Effector CD4-positive, alpha-beta T cell (primary cell): ENCODE measurements around the gene MYG1.
"Not testable (repeated sequence)": the region's sequence is repeated elsewhere in the genome, so short reads cannot be mapped to it uniquely, and the experiment has no call there.

Experiments used
- DNase-seq: peaks from one replicate; pipeline ENCODE4 v3.0.0-alpha.2; 2020

The MYG1 gene

DNA sequence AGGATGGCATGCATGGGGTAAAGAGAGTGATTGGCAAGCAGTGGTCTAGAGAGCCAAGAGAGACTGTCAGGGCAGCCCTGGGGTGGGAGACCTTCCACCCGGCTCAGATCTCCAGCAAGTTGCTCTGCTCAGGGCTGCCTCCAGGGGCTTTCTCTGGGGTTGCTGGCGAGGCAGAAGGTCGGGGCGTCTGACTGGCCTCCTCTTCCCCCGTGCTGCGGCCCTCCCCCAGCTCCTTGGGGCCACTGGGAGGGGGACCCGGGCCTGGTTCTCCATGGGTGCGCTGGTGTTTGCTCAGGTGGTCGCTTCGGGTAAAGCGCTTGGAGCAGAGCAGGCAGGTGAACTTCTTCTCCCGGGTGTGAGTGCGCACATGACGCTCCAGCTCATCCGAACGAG is 28.5 kb downstream of the MYG1 start:
- no peak for DNase-seq

DNA sequence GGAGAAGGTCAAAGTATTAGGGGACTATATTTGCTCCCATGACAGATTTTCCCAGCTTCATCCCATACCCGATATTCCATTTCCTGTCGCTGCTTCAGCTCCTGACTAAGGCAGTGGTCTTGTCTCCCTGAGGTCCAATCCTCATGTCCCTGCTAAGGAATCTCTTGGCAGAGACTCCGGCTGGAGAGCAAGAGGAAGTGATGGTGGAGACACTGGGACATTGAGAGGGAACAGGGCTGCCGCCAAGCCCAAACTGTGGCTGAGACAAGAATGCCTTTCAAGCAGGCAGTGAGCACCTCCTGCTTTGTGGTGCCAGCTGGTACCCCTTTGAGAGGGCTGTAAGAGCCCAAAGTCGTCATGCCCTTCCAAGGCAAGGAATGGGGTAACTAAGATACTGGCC is 31.2 kb downstream of the MYG1 start:
- no peak for DNase-seq

DNA sequence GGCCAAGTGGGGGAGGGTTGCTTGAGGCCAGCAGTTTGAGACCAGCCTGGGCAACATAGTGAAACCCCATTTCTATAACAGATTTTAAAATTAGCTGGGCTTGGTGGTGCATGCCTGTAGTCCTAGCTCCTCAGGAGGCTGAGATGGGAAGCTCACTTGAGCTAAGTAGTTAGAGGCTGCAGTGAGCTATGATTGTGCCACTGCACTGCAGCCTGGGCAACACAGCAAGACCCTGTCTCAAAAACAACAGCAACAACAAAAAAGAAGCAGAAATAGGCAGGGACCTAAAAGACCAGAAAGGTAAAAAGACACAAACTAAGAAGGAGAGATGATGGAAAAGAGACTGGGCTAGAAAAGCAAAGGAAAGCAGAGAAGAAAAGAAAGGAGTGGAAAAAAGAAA is 32.8 kb downstream of the MYG1 start:
- not testable (repeated sequence) for DNase-seq

DNA sequence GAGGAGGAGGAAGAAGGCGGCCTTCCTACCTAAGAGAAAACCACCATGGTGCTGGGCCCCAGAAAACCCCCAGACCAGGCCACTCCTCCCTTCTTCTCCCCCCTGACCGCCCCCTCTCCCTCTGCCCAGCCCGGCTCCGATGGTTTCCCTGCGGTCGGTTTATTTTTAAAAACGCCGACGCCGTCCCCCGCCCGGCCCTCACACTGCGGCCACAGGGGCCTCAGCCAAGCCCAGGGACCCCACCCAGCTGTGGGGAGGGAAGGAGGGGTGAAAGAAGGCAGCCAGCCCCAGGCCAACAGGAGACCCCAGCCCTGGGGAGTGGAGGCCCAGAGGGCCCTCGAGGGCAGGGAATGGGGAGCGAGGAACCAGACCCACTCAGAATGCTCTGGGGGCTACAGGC is 33.2 kb downstream of the MYG1 start:
- no peak for DNase-seq

DNA sequence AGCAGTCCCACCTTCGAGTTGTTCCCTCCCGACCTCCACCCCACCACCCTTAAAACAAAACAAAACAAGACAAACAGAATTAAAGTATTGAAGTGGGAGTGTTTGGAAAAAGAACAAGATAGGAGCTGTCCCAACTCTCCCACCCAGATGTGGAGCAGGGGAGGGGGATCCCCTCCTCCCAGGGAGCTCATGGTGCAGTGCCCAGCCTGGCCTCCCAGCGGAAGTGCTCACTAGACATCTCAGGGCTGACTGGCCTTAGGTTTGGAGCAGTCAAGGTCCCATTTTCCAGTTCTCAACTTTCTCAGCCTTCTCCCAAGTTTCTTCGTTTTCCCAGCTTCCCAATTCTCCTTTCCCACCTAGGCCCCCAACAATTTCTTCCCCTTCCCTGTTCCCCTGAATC is 33.8 kb downstream of the MYG1 start:
- DNase-seq: no peak

DNA sequence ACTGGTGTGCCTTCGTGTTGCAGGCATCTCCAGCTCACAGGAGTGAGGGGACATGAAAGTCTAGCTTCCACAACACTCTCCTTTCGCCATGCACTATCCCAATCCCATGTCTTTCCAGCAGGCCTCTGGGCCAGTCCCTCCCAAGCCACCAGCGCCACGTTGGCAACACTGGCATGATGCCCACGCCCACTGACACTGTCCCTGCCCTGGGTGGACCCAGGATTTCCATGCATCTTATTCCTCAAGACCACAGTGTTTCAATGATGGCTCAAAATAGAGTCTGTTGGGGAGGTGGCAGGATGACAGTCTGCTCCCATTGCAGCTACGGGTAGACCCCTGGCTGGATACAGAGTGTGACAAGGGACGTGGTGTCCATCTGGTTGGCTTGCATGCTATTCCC is 34.4 kb downstream of the MYG1 start:
- no peak for DNase-seq

DNA sequence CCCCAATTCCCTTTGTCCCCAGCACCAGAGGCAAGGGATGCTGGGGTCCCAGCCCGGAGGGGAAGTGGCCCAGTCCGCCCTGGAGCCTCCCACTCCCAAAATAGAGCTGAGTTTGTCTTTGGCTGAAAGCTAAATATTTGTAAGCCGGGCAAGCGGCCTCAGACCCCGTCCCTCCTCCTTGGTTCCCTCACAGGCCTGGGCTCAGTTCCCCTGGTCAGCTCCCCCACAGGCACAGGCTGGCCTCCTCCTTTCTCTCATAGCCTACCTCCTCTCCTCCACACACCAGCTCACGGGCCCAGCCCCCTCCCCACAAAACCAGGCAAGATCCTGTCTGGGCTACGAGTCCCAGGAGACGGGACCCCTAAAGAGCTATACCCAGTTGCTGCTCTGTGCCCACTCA is 35.3 kb downstream of the MYG1 start:
- no peak for DNase-seq

DNA sequence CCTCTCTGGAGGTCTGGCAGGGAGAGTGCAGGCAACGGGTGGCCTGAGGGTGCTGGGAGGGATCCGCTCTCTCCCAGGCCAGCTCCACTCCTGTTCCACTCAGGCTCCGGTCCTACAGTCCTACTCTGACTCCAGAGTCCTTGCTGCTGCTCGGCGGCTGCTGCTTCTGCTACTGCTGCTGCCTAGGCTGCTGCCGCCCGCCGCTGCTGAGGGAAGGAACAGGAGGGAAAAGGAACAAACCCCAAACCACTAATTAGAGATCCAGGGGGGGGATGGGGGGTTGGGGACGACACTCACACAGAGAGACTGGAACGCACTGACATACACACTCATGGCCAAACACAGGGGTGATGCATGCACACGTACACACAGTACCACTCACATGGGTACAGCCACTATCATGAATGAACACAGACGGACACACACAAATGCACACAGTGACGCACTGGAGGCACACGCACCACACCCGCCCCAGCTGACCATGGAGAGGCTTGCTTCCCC is 36.7 kb downstream of the MYG1 start, which contains the start of gene SP7:
TSS of gene SP7 (minus strand) at position 174 of the 501 bp plus-strand sequence. CDS start 708 bp downstream, outside the sequence.
- no peak for DNase-seq

DNA sequence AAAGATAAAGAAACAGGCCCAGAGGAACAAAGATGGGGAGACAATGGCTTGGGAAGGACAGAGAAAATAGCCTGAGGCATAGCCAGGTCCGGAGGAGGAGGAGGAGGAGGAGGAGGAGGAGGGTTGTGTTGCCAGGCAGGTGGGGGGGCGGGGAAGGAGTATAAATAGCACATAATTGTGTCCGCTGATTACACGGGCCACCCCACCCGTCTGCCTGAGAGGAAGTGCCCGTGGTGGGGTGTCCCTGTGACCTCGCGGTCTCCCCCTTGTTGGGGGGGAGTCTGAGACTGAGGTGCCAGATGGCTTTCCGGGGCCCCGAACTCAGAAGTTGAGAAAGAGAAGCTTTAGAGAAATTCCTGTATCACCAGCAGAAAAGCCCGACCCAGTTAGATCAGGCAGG is 38.5 kb downstream of the MYG1 start:
- DNase-seq: no peak

DNA sequence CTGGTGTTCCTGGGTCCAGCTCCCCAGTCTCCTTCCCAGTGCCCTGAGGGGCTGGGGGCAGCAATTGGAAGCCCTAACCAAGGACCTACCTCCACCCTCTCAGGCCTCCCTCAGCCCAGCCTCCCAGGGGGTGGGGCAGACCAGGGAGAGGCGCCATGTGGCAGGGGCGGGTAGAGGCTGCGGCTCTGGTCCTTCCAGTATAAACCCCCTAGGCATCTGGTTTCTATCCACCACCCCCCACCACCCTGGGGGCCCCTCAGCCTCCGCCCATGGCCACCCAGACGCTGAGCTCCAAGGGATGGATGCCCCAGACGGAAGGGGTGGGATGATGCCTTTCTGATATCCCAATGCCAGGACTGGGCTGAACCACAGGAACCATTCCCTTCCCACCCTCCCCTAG is 39.4 kb downstream of the MYG1 start:
- no peak for DNase-seq

DNA sequence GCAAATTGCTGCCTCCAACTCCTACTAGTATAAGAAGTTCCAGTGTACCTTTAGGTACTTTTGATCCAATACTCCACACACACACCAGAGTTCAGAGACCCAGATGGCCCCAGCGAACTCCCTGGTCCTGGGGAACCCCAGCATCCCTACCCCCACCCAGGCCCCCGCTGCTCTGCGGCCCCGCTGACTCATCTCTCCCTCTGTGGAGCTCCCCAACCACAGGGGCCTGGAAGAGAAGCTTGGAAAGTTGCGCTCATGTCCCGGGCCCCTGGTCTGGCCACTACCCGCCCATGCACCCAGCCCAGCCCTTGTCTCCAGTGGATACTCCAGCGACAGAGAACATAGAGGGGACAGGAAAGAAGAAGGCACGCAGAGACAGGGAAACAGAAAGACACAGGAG is 40.9 kb downstream of the MYG1 start:
- no peak for DNase-seq

DNA sequence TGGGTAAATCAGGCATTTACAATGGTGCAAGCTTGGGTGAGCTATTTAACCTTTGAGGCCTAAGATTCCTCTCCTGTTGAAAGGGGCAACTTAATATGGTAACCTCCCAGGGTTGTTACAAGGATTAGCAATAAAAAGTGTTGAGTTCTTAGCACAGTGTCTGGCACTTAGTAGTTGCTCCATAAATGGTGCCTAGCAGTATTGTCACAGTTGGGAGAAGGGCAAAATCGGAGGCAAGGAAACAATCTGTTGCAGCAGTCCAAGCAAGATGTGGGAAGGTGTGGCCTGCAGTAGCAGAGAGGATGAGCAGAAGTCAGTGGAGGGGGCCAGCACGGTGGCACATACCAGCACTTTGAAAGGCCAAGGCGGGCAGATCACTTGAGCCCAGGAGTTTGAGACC is 44.0 kb downstream of the MYG1 start:
- DNase-seq: no peak

DNA sequence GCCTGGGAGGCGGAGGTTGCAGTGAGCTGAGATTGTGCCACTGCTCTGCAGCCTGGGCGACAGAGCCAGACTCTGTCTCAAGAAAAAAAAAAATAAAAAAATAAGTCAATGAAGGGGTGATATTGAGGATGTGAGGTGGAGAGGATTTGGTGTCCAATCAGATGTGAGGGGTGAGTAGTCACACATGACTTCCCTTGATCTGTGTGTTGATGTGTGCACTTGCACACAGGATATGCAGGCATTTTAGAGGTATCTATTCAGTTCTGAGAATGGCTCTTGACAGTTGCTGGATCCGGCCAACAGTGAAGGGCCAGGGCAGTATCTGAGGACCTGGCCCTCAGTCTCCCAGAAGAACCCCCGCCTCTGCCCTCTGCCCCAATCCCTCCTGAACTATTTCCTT is 44.5 kb downstream of the MYG1 start:
- no peak for DNase-seq

DNA sequence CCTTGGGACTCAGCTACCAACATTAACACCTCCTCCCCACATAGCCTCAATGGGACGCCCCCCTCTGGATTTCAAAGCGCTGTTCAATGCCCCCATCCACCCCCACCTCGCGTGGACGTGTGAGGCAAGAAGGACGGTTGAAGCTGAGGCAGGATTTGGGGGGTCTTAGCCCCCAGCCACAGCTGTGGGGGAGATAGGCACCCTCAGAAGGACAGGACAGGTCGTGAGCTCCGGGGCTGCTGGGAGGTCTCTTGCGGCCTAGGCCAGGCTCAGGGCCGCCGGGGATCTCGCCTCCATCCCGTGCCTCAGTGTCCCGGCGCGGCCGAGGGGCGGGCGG is 45.0 kb downstream of the MYG1 start:
- DNase-seq: no peak

DNA sequence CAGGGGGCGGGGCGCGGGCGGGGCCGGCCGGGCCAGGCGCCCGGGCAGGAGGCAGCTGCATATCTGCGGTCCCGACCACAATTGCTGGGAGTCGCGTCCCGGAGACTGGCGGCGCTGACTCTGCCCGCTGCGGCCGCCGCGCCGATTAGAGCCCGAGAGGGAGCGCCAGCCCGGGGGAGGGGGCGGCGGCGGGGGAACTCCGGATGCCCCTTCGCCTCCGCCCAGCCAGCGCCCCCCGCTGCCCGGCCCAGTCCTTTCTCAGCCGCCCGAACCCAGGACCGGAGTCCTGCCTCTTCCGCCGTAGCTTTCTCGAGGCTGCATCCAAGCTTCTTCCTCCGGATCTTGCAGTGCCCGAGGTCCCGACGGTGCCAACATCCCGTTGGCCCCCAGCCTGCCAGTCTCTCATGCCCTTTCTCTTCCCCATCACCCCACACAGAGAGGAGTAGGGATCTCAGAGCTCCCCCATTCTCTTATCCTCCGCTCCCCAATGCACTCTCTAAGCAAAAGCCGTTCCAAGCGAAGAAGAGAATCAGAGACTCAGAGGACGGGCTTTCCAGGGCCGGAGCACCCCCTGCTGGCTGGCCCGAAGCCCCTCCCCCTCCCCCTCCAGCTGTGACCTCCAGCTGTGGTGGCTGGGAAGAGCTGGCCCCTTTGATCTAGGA is 45.5 kb downstream of the MYG1 start:
- DNase-seq: peak; percentile 56

DNA sequence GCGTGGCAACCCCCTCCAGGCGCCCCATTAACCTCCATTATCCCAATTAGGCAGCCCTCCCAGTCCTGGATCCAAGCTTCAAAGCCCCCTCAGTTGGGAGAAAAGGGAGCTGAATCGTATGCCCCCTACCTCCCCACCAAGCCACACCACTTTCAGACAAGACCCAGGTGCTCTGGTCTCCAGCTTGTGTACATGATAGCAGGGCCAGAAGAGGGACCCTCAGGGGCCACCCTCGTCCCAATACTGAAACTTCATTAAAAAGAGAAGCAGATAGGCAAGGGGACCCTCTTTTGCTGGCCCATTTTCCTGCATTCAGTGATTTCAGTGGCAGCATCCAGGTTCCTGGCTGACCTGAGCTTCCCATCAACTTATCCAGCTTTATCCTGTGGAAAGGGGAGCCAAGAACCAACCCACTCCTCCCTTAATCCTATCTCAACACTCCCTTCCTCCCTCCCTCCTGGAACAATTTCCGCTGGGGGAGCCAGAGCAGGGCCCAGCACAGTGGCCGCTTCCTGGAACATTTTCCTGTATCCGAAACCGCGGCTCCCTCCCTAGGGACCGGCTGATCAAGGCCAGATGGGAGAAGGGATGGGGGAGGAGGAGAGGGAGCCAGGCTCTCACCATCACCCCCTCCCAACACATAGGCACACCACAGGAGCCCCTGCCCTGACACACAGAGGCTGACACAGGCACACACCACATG is 46.1 kb downstream of the MYG1 start:
- no peak for DNase-seq

DNA sequence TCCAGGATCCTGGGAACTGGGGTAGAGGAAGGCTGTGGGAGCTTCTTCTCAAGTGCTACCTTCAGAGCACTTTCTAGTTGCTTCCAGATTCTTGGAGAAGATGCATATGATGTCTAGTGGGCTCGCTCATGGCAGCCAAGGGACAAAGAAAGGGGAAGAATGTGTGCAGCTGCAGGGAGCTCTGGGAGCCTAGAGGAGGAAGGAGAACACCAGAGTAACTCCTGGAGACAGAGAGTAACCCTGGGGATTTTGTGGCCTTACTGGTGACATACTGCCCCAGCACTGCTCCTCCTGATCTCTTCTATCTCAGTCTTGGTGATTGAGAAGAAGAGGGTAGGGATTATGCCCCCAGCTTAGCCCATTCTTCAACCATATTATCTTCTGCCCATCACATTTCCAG is 47.0 kb downstream of the MYG1 start:
- DNase-seq: no peak

DNA sequence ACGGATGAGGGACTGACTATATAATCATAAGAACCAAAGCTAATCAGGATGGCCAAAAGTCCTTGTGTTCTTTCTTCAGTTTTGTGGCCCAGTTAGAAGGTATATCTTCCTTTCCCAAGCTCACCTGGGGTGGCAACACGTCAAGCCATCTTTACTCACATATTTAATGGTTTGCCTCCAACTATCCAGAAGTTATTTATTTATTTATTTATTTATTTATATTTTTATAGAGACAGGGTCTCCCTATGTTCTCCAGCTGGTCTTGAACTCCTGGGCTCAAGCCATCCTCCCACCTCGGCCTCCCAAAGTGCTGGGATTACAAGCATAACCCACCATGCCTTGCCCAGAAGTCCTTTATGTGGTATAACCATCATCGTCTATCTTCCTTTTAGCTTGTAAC is 48.4 kb downstream of the MYG1 start:
- DNase-seq: no peak

DNA sequence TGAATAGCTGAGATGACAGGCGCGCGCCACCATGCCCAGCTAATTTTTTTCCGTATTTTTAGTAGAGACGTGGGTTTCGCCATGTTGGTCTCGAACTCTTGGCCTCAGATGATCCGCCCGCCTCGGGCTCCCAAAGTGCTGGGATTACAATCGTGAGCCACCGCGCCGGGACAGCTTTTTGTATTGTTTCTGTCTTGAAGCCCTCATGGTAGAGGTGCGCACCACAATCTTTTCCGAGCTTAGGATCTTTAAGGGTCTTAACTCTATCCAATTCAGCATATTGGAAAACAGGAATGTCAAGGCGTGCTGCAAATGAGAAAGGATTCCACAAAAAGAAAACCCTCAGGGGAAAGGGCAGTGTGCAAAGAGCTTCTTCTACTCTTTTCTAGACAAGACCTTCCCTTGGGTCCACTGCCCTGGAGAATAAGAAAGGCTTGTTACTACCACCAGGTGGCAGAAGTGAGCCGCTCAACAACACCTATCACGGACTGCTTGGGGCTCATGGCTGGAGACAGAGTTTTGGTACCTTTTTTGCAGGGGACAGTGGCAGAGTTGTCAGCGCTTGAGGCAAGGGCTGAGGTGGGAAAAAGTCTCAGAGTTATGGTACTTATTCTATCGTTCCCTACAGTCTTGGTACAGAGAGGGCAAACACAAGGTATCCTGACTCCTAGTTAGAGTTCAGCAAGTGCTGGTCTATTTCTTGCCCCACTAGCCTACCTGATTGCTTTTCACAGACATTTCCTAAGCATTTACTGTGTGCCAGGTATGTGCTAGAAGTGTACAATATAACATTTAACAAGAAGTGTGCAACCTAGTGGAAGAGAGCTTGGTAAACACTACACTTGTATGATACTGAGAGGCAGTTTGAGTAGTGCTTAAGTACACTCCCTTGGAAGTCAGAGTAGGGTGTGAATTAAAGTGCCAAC is 53.1 kb downstream of the MYG1 start:
- DNase-seq: peak; percentile 80

DNA sequence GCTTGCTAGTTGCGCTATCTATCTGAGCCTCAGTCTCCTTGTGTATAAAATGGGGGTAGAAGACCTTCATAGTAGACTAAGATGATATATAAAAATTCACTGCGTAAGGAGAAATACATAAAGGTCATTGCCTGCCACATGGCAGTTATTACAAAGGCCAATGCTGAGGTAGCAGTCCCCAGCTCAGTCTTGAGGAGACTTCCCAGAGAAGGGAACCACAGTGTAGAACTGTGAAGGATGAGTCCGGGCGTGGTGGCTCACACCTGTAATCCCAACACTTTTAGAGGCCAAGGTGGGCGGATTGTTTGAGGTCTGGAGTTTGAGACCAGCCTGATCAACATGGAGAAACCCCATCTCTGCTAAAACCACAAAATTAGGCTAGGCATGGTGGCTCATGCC is 53.8 kb downstream of the MYG1 start:
- no peak for DNase-seq

DNA sequence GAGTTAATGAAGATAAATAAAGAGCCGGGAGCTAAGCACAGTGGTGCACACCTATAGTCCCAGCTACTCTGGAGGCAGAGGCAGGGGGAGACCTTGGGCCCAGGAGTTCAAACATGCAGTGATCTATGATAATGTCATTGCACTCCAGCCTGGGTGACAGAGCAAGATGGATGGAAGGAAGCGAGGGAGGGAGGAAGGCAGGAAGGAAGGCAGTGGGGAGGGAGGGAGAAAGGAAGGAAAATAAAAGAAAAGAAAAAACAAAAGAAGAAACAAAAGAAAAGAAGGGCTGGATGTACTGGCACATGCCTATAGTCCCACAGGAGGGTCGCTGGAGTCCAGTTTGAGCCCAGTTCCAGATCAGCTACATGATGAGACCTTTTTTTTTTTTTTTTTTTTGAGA is 55.6 kb downstream of the MYG1 start:
- no peak for DNase-seq
